Retinal pigment epithelial cell (primary cell): ENCODE results near the gene KLHL33.

ENCODE experiments used
- DNase-seq: peaks from one replicate; pipeline ENCODE4 v3.0.0-alpha.2; 2010; ENCODE audit warnings: low read depth
- H3K4me3 ChIP-seq: 2 replicates; pipeline ENCODE4 v1.5.1; 2011; ENCODE audit warnings: mild to moderate bottlenecking, low read length, control low read depth, moderate library complexity
- TF ChIP-seq, protein P1 (sequence below): conservative IDR thresholded peaks from 2 replicates; pipeline ENCODE4 v1.5.1; 2011; ENCODE audit warnings: low read depth, low read length, control low read depth, inconsistent platforms

Gene KLHL33

DNA sequence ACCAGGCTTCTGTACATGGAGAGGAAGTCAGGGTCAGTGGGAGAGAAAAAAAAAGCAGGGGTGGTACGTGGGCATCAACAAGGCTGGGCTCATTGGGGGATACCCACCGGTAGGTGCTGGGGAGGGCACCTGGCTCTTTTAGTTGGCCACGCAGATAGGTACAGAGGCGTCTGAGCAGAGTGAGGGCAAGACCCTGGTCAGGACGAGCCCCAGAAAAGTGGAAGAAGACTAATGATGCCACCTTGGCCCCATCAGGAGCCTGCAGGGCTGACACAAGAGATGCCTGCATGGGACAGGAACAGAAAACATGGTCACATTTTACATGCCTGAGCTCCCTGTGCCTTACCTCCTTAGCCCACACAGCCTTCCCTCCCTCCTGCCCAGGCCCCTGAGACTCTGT lies 52.3 kb downstream of the KLHL33 start:
- no peak overlapping the region for H3K4me3 ChIP-seq
- TF ChIP-seq, protein P1, sequence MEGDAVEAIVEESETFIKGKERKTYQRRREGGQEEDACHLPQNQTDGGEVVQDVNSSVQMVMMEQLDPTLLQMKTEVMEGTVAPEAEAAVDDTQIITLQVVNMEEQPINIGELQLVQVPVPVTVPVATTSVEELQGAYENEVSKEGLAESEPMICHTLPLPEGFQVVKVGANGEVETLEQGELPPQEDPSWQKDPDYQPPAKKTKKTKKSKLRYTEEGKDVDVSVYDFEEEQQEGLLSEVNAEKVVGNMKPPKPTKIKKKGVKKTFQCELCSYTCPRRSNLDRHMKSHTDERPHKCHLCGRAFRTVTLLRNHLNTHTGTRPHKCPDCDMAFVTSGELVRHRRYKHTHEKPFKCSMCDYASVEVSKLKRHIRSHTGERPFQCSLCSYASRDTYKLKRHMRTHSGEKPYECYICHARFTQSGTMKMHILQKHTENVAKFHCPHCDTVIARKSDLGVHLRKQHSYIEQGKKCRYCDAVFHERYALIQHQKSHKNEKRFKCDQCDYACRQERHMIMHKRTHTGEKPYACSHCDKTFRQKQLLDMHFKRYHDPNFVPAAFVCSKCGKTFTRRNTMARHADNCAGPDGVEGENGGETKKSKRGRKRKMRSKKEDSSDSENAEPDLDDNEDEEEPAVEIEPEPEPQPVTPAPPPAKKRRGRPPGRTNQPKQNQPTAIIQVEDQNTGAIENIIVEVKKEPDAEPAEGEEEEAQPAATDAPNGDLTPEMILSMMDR: no peak
- DNase-seq: no peak

DNA sequence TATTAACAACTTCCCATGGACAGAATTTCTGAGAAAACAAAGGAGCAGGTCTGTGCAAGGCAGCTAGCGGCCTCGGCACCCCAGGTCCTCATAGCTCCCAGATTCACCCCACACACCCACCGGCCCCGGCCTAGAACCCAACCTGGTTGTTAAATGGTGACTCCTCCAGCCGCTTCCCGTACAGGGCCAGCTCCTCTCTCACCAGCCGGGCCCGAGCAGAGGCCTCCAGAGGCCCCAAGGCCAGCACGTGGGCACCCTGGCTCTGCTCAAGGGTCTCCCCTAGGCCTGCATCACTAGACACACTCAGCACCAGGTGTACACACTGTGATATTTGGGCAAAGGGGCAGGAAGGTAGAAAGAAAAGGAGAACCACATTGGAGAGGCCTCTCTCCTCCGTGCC lies 52.9 kb downstream of the KLHL33 start:
- TF ChIP-seq, protein P1: no peak
- H3K4me3 ChIP-seq: no peak overlapping the region
- no peak for DNase-seq

DNA sequence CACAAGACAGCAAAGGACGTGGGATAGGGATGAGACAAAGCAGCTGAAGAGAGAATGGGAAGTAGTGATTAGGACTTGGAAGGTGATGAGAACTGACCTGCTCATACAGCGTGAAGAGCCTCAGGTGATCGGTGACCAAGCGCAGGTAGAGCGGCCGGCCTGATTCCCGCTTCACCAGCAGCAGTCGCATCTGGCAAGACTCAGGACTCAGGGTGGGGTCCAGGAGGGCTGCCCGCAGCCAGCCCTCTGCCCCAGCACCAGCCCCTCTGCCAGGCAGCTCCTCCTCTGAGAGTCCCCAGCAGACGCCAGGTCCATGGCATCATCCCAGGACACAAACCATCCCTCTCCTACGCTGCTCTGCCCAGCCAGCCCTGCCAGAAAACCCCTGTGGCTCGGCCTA lies 53.4 kb downstream of the KLHL33 start:
- TF ChIP-seq, protein P1: no peak
- no peak for DNase-seq
- no peak overlapping the region for H3K4me3 ChIP-seq

DNA sequence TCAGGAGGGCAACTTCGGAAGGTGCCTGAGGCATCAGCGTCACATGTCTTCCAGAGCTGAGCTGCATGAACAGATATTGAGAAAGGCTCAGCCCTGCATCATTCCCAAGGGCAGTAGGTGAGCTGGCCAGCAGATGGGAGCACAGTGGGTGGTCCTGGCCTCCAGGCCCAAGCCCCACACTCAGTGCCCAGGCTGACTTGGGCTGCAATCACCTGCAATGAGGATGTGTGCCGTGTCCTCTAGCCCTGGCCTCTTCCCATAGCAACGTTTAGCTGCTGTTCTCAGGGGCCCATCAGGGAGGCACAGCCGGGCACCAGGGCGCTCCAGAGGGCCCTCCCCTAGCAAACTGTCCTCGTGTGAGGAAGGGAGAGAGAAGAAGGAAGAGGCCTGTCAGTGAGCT lies 54.6 kb downstream of the KLHL33 start:
- H3K4me3 ChIP-seq: no peak overlapping the region
- TF ChIP-seq, protein P1: no peak
- no peak for DNase-seq

DNA sequence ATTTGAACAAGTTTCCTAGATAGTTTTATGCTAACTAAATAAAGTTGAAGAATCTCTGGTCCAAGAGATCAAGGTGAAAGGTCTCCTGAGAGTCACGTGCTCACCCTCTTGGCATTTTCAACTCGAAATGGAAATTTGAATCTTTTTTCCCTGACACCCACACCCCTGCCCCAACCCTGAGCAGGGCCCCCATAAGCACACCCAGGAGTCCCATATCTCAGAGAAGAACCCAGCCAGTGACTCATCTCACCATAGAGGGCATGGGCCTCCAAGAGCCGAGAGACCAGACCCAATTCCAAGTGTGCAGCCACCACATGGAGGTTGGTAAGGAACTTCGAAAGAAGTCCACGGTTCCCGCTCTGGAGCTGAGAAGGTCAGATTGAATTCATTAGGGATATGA lies 55.3 kb downstream of the KLHL33 start:
- TF ChIP-seq, protein P1: no peak
- DNase-seq: no peak
- H3K4me3 ChIP-seq: no peak overlapping the region

DNA sequence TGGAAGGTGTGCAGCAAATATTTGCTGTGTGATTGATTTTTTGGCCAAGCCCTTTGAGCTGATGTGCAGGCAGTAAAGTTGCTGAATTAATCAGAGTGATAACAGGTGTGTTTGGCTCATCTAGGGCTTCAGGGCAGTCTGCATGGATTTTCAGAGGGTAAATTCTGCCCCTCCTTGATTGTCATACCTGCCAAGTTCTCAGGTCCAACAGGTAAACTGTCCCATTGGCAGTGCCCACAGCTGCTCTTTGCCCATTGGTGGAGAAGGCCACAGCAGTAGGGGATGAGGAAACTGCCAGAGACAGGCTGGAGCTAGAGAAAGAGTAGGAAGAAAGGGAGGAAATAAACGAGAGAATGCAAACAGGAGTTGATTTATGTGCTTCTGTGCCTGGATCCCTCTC lies 56.2 kb downstream of the KLHL33 start:
- TF ChIP-seq, protein P1: no peak
- DNase-seq: no peak

DNA sequence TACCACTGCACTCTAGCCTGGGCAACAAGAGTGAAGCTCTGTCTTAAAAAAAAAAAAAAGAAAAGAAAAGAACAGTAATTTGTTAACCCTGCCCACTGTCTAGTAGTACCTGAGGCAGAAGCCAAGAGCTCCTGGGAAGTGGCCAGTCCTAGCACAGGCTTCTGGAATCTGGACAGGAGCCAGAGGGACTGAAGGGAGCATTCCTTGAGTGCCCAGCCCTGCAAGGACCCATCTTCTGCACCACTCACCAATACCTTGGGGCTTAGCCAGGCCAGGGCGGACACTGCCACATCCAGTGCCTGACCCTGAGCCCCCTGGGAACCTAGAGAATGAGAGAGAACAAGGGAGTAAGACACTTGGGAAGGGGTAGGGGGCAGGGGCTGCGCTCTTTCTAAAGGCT lies 58.8 kb downstream of the KLHL33 start:
- no peak for DNase-seq
- TF ChIP-seq, protein P1: no peak
- H3K4me3 ChIP-seq: no peak overlapping the region

More for the DNA sequence above, 56.2 kb downstream of the KLHL33 start:
- H3K4me3 ChIP-seq: no peak overlapping the region
